H1 (cell line): ENCODE data around the gene OSM. TPM values are rescaled to one million over a fixed set of nuclear protein-coding genes. Genes with fewer than 3 reads are reported as not detected.

Source experiments
- CTCF ChIA-PET: fragments of 300-600 bp; sonication (Branson Sonifier 250); formaldehyde crosslinking; loops from one replicate; lab custom pipeline; 2021; ENCODE audit not compliant: partially characterized antibody; lab: Charles Lee
- POLR2A ChIA-PET: fragments of 300-600 bp; sonication (Branson Sonifier 250); formaldehyde crosslinking; loops from one replicate; lab custom pipeline; 2021; ENCODE audit warnings: inconsistent platforms; ENCODE audit not compliant: partially characterized antibody; lab: Charles Lee
- DNase-seq, 2 experiments: peaks; one replicate each; pipeline versions ENCODE4 v3.0.0 to v3.0.0-alpha.2; 2010 to 2022; ENCODE audit warnings: low spot score in 2 of 2, low read depth in 1 of 2, mixed read lengths in 1 of 2
- FAIRE-seq: peaks from 2 replicates; lab custom pipeline; 2011; peaks lifted over from hg19 to GRCh38; lab: Jason Lieb, UNC
- H2AFZ ChIP-seq: 2 replicates; pipeline ENCODE4 v1.8.1; 2012; ENCODE audit warnings: low read length, inconsistent platforms
- H2AK5ac ChIP-seq: 2 replicates; pipeline ENCODE4 v1.6.1; 2013; ENCODE audit warnings: low read depth, low read length
- H2BK120ac ChIP-seq: replicated peaks from 2 replicates; pipeline ENCODE3; 2013; ENCODE audit warnings: low read depth, low read length, inconsistent platforms
- H2BK12ac ChIP-seq: 2 replicates; pipeline ENCODE4 v1.6.1; 2013; ENCODE audit warnings: low read depth, low read length
- H2BK15ac ChIP-seq: 2 replicates; pipeline ENCODE4 v1.6.1; 2013; ENCODE audit warnings: low read length
- H2BK20ac ChIP-seq: 2 replicates; pipeline ENCODE4 v1.6.1; 2013; ENCODE audit warnings: low read length
- H2BK5ac ChIP-seq: 2 replicates; pipeline ENCODE4 v1.6.1; 2013; ENCODE audit warnings: low read depth, low read length
- H3K14ac ChIP-seq: 2 replicates; pipeline ENCODE4 v1.6.1; 2013; ENCODE audit warnings: inconsistent platforms; ENCODE audit not compliant: insufficient read length
- H3K18ac ChIP-seq: 2 replicates; pipeline ENCODE4 v1.6.1; 2013; ENCODE audit warnings: low read length; ENCODE audit errors: extremely low read depth
- H3K23ac ChIP-seq: 2 replicates; pipeline ENCODE4 v1.6.1; 2013; ENCODE audit warnings: inconsistent platforms; ENCODE audit not compliant: insufficient read length
- H3K23me2 ChIP-seq: 2 replicates; pipeline ENCODE4 v1.6.1; 2013; ENCODE audit warnings: low read depth, low read length
- H3K27ac ChIP-seq: 2 replicates; pipeline ENCODE4 v1.6.1; 2011; ENCODE audit warnings: low read depth, low read length, inconsistent platforms
- H3K27me3 ChIP-seq, 4 experiments: replicated peaks in 1 of 4; 1 replicate in 1 of 4; 2 replicates in 3 of 4; pipeline versions ENCODE4 v1.6.1 to v1.8.1; 2011 to 2013; ENCODE audit warnings: low read length in 3 of 4, mild to moderate bottlenecking in 3 of 4, inconsistent platforms in 2 of 4, mixed read lengths in 2 of 4, moderate library complexity in 1 of 4; ENCODE audit not compliant: control insufficient read depth in 3 of 4, insufficient read depth in 3 of 4; ENCODE audit errors: extremely low read depth in 1 of 4
- H3K36me3 ChIP-seq, 4 experiments: 2 replicates each; pipeline versions ENCODE4 v1.6.1 to v1.8.1; 2011 to 2013; ENCODE audit warnings: mild to moderate bottlenecking in 4 of 4, low read length in 3 of 4, moderate library complexity in 2 of 4, control low read depth in 1 of 4, inconsistent platforms in 1 of 4; ENCODE audit not compliant: insufficient read depth in 4 of 4, control insufficient read depth in 2 of 4
- H3K4ac ChIP-seq: replicated peaks from 2 replicates; pipeline ENCODE3; 2013; ENCODE audit warnings: low read length, low read depth, mixed read lengths, inconsistent platforms; ENCODE audit not compliant: insufficient read length
- H3K4me1 ChIP-seq, 4 experiments: replicated peaks in 1 of 4; 1 replicate in 1 of 4; 2 replicates in 3 of 4; pipeline versions ENCODE4 v1.6.1 to v1.8.1; 2011 to 2013; ENCODE audit warnings: low read length in 3 of 4, inconsistent platforms in 2 of 4, mixed read lengths in 1 of 4; ENCODE audit not compliant: insufficient read depth in 4 of 4, control insufficient read depth in 3 of 4
- H3K4me2 ChIP-seq, 2 experiments: 2 replicates each; pipeline versions ENCODE4 v1.6.1 to v1.8.1; 2011 to 2013; ENCODE audit warnings: low read depth in 2 of 2, low read length in 2 of 2, control low read depth in 1 of 2, inconsistent platforms in 1 of 2, mild to moderate bottlenecking in 1 of 2; ENCODE audit not compliant: insufficient read depth in 1 of 2
- H3K4me3 ChIP-seq, 4 experiments: fragments of 200-600, 300-600 bp in 1 of 4; sonication (generic), shearing (Covaris generic), sonication (Bioruptor Twin) in 1 of 4; 2 replicates each; pipeline versions ENCODE4 v1.5.1 to v1.8.1; 2011 to 2016; ENCODE audit warnings: low read length in 4 of 4, low read depth in 3 of 4, control low read depth in 2 of 4, inconsistent platforms in 2 of 4, mild to moderate bottlenecking in 2 of 4, mixed read lengths in 1 of 4, moderate library complexity in 1 of 4; ENCODE audit not compliant: insufficient read depth in 2 of 4; ENCODE audit errors: extremely low read depth in 1 of 4
- H3K56ac ChIP-seq: replicated peaks from 2 replicates; pipeline ENCODE3; 2013; ENCODE audit warnings: low read depth, mild to moderate bottlenecking, mixed read lengths, low read length, inconsistent platforms; ENCODE audit not compliant: insufficient read length
- H3K79me1 ChIP-seq: 2 replicates; pipeline ENCODE4 v1.6.1; 2013; ENCODE audit warnings: low read depth, low read length, control low read depth
- H3K79me2 ChIP-seq, 2 experiments: 2 replicates each; pipeline versions ENCODE4 v1.6.1 to v1.8.1; 2012 to 2013; ENCODE audit warnings: low read length in 2 of 2, mild to moderate bottlenecking in 2 of 2, inconsistent platforms in 1 of 2; ENCODE audit not compliant: insufficient read depth in 2 of 2, control insufficient read depth in 1 of 2
- H3K9ac ChIP-seq, 4 experiments: replicated peaks in 1 of 4; 1 replicate in 1 of 4; 2 replicates in 3 of 4; pipeline versions ENCODE4 v1.6.1 to v1.8.1; 2011 to 2013; ENCODE audit warnings: low read depth in 3 of 4, low read length in 3 of 4, control low read depth in 2 of 4, mild to moderate bottlenecking in 2 of 4, moderate library complexity in 2 of 4, inconsistent platforms in 1 of 4; ENCODE audit errors: extremely low read depth in 1 of 4
- H3K9me3 ChIP-seq, 2 experiments: 2 replicates each; pipeline versions ENCODE4 v1.6.1 to v1.8.1; 2012 to 2013; ENCODE audit warnings: mild to moderate bottlenecking in 2 of 2, moderate library complexity in 2 of 2, control low read depth in 1 of 2, inconsistent platforms in 1 of 2, low read depth in 1 of 2, low read length in 1 of 2, mixed read lengths in 1 of 2; ENCODE audit not compliant: insufficient read depth in 2 of 2
- H4K20me1 ChIP-seq, 2 experiments: replicated peaks in 1 of 2; 2 replicates each; pipeline versions ENCODE3 to v1.8.1; 2011 to 2013; ENCODE audit warnings: inconsistent platforms in 2 of 2, low read length in 2 of 2, mild to moderate bottlenecking in 1 of 2; ENCODE audit not compliant: insufficient read depth in 2 of 2, control insufficient read depth in 1 of 2
- H4K5ac ChIP-seq: 2 replicates; pipeline ENCODE4 v1.6.1; 2013; ENCODE audit warnings: low read length, low read depth, mixed read lengths, inconsistent platforms; ENCODE audit not compliant: insufficient read length
- H4K8ac ChIP-seq: 2 replicates; pipeline ENCODE4 v1.8.0; 2013; ENCODE audit warnings: mild to moderate bottlenecking, moderate library complexity, low read length, inconsistent platforms; ENCODE audit not compliant: insufficient read depth; ENCODE audit errors: extremely low read depth
- H4K91ac ChIP-seq: replicated peaks from 2 replicates; pipeline ENCODE3; 2013; ENCODE audit warnings: low read length, mixed read lengths, inconsistent platforms; ENCODE audit not compliant: insufficient read length
- CEBPB ChIP-seq: IDR thresholded peaks from 2 replicates; pipeline ENCODE4 v1.6.1; 2012; ENCODE audit warnings: low read depth, low read length
- CREB1 ChIP-seq: IDR thresholded peaks from 2 replicates; pipeline ENCODE4 v1.6.1; 2012; ENCODE audit warnings: inconsistent platforms
- CTBP2 ChIP-seq: IDR thresholded peaks from 2 replicates; pipeline ENCODE4 v1.7.0; 2011; ENCODE audit warnings: borderline replicate concordance, mild to moderate bottlenecking, moderate library complexity, mixed read lengths, low read length; ENCODE audit not compliant: insufficient read depth, insufficient read length
- CTCF ChIP-seq, 3 experiments: IDR thresholded peaks; 1 replicate in 2 of 3; 2 replicates in 1 of 3; pipeline versions ENCODE4 v1.5.1 to v1.6.1; 2011; ENCODE audit warnings: low read length in 3 of 3, mild to moderate bottlenecking in 3 of 3, inconsistent platforms in 2 of 3, low read depth in 1 of 3, moderate library complexity in 1 of 3; ENCODE audit not compliant: insufficient read depth in 1 of 3; ENCODE audit errors: control extremely low read depth in 1 of 3
- FOSL1 ChIP-seq: IDR thresholded peaks from 2 replicates; pipeline ENCODE4 v1.6.1; 2011; ENCODE audit warnings: mild to moderate bottlenecking, low read depth, low read length, moderate library complexity; ENCODE audit not compliant: insufficient read depth
- KDM4A ChIP-seq: IDR thresholded peaks from one replicate; pipeline ENCODE4 v1.7.1; 2012; ENCODE audit warnings: low read depth, mild to moderate bottlenecking, moderate library complexity, low read length, inconsistent platforms; ENCODE audit not compliant: severe bottlenecking
- PHF8 ChIP-seq: fragments of 200-600 bp; sonication (generic); conservative IDR thresholded peaks from 2 replicates; pipeline ENCODE4 v1.7.1; 2012; ENCODE audit warnings: low read depth, mild to moderate bottlenecking, inconsistent platforms, low read length, moderate library complexity
- RXRA ChIP-seq: IDR thresholded peaks from 2 replicates; pipeline ENCODE4 v1.6.1; 2011; ENCODE audit warnings: low read depth, mild to moderate bottlenecking, low read length, moderate library complexity; ENCODE audit not compliant: insufficient read depth
- SP4 ChIP-seq: IDR thresholded peaks from 2 replicates; pipeline ENCODE4 v1.6.1; 2012; ENCODE audit warnings: low read length, inconsistent platforms
- WGBS, 2 experiments: shearing (Covaris generic) in 1 of 2; methylation state at CpG; one replicate each; pipeline versions ENCODE4 v1.1.6 to v1.1.7; 2013 to 2015; ENCODE audit warnings: low lambda C conversion rate in 2 of 2, mixed read lengths in 2 of 2, inconsistent platforms in 1 of 2, low coverage in 1 of 2, missing lambda C conversion rate in 1 of 2; ENCODE audit not compliant: insufficient replicate concordance in 2 of 2, insufficient coverage in 1 of 2, insufficient read length in 1 of 2; ENCODE audit errors: extremely low coverage in 1 of 2, missing lambda C conversion rate in 1 of 2; 5-methylcytosine and 5-hydroxymethylcytosine counted together
- polyA plus RNA-seq, 7 experiments: library from polyadenylated mRNA; depleted of rRNA in 3 of 7; stranded (reverse) in 5 of 7; unstranded in 2 of 7; fragments of >200 nt in 5 of 7; fragments of 200-250 nt in 2 of 7; gene quantifications; 1 replicate in 5 of 7; 2 replicates in 1 of 7; 4 replicates in 1 of 7; pipeline versions ENCODE4 v1.2.1 to v1.2.3, GENCODE V29; 2011 to 2013; ENCODE audit warnings: missing spikeins in 2 of 7, mixed read lengths in 2 of 7
- total RNA-seq: library from RNA; stranded (reverse); fragmentation: NEBNext Ultra II Directional; extraction: Animal tissue kit (Norgen Biotek cat#: 25700); gene quantifications from 2 replicates; pipeline ENCODE4 v1.2.1, GENCODE V29; 2021

Gene OSM
- total and polyA plus RNA-seq, 2 of the 8 experiments (the other 6 are each of a cell fraction or from before 2014, with no cell fraction given): not detected

GRCh38 chr22:30287648-30288418 lies 21.2 kb upstream of the OSM start:
- no peak overlapping the region for H2AFZ ChIP-seq
- H3K14ac ChIP-seq: no peak overlapping the region
- H3K23ac ChIP-seq: no peak overlapping the region
- H3K9ac ChIP-seq: no peak overlapping the region
- peak overlapping the region; percentile 10; the same call in 1 of the 2 replicates for H2BK12ac ChIP-seq
- H3K4me3 ChIP-seq: peak overlapping the region in 1 of 4 experiments; percentile 69; a peak in 2 of 8 replicates
- H2BK5ac ChIP-seq: no peak overlapping the region
- H2BK20ac ChIP-seq: no peak overlapping the region
- H3K79me1 ChIP-seq: no peaks in the 10 kb centered on the region
- H4K8ac ChIP-seq: no peak overlapping the region
- no peaks in the 10 kb centered on the region for H3K9me3 ChIP-seq
- H2BK15ac ChIP-seq: no peak overlapping the region
- DNase-seq (peak; percentile 87), FAIRE-seq (peak; percentile 94)
- no peaks in the 10 kb centered on the region for H3K79me2 ChIP-seq
- WGBS, 2 experiments: 30% methylated on average over 4 of the region's 5 CpGs; no CpG with 5 or more reads in 1 of the 2 experiments
- ChIA-PET CTCF (interaction anchor here (0.6 to 9.1 kb wide), 44 partner anchors 9 to 695 kb away, joined by 3 to 203 read pairs (median 4); partner anchors contain the start of genes CCDC157, RNF215, SF3A1 and TBC1D10A), POLR2A (interaction anchor here (0.7 to 3.8 kb wide), 8 partner anchors 9 to 137 kb away, joined by 3 to 17 read pairs (median 4); partner anchors contain the start of genes CCDC157, MTFP1, SF3A1 and TBC1D10A)
- no peaks in the 10 kb centered on the region for H3K27me3 ChIP-seq
- peaks cover 12% of the 10 kb centered on the region; the same call in 1 of the 2 replicates for H3K23me2 ChIP-seq
- H4K5ac ChIP-seq: no peak overlapping the region
- H3K4me1 ChIP-seq: peaks cover 0 to 19% (median 14%) of the 10 kb centered on the region in 4 experiments; a peak in 6 of 7 replicates
- H3K18ac ChIP-seq: no peak overlapping the region
- H3K4ac ChIP-seq: no peak overlapping the region
- H3K36me3 ChIP-seq: no peaks in the 10 kb centered on the region
- peak overlapping the region; percentile 82 to 95 for H3K4me2 ChIP-seq
- H2AK5ac ChIP-seq: no peak overlapping the region
- H4K20me1 ChIP-seq: peaks cover 0 to 4% of the 10 kb centered on the region in 2 experiments
- H3K27ac ChIP-seq: no peak overlapping the region
- H3K56ac ChIP-seq: no peak overlapping the region
- H4K91ac ChIP-seq: no peak overlapping the region
- H2BK120ac ChIP-seq: no peak overlapping the region
- TF ChIP-seq CTCF (IDR thresholded peaks at IDR 0.05; ENCODE audit: control extremely low read depth in 1 of 3, insufficient read depth in 1 of 3, low read depth in 1 of 3, low read length in 3 of 3) (peak; percentile 48 to 74 (median 62)), KDM4A (no peak), CEBPB (no peak), PHF8 (no peak), SP4 (no peak), CREB1 (no peak), CTBP2 (no peak), RXRA (no peak), FOSL1 (no peak)
